ENCODE results near the gene PHF12.

DNA sequence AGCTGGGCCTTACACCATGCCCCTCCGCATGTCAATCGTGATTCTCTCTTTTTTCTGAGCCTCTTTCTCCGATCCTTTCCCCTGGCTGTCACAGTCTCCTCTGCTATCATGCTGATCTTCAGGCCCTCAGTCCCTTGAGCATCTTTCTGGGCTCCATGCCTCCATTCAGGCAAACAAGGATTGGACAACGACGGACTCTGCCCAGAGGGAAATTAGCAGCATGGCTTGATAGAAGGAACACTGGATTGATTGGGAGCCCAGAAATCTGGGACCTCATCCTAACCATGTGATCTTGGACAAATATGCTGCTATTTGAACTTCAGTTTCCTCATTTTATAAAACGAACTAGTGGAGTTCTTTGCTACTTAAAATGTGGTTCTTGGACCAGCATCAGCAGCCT lies 19.6 kb upstream of the PHF12 start:
- TF ChIP-seq EP300 (IDR thresholded peaks at IDR 0.05; ENCODE audit: borderline replicate concordance in 1 of 2, low read depth in 2 of 2, low read length in 2 of 2) (no peak), CBX5 (IDR thresholded peaks at IDR 0.05; ENCODE audit: low read depth, low read length) (no peak), TBP (IDR thresholded peaks at IDR 0.05; ENCODE audit: low read depth, low read length) (no peak), KDM5A (IDR thresholded peaks at IDR 0.05; ENCODE audit: low read length) (no peak), GTF2F1 (IDR thresholded peaks at IDR 0.05; ENCODE audit: borderline replicate concordance, low read depth, low read length) (no peak), ZNF274 (IDR thresholded peaks at IDR 0.05; ENCODE audit: borderline replicate concordance, extremely low read depth, low read length) (no peak), YY1 (IDR thresholded peaks at IDR 0.05; ENCODE audit: low read depth, low read length) (no peak), JUND (IDR thresholded peaks at IDR 0.05; ENCODE audit: low read length) (no peak), ATF2 (IDR thresholded peaks at IDR 0.05; ENCODE audit: low read length) (no peak), MAX (IDR thresholded peaks at IDR 0.05) (no peak), ASH2L (IDR thresholded peaks at IDR 0.05; ENCODE audit: low read length) (no peak)
- TF ChIP-seq, protein P1, sequence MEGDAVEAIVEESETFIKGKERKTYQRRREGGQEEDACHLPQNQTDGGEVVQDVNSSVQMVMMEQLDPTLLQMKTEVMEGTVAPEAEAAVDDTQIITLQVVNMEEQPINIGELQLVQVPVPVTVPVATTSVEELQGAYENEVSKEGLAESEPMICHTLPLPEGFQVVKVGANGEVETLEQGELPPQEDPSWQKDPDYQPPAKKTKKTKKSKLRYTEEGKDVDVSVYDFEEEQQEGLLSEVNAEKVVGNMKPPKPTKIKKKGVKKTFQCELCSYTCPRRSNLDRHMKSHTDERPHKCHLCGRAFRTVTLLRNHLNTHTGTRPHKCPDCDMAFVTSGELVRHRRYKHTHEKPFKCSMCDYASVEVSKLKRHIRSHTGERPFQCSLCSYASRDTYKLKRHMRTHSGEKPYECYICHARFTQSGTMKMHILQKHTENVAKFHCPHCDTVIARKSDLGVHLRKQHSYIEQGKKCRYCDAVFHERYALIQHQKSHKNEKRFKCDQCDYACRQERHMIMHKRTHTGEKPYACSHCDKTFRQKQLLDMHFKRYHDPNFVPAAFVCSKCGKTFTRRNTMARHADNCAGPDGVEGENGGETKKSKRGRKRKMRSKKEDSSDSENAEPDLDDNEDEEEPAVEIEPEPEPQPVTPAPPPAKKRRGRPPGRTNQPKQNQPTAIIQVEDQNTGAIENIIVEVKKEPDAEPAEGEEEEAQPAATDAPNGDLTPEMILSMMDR (IDR thresholded peaks at IDR 0.05; ENCODE audit: control extremely low read depth in 1 of 3, insufficient read depth in 1 of 3, low read depth in 1 of 3, low read length in 3 of 3) = no peak
